DOHH2 (cell line): ENCODE data around the gene HLX.

ENCODE experiments used
- H3F3A ChIP-seq: fragments of 200-600 bp; sonication (generic), shearing (Covaris generic); 2 replicates; pipeline ENCODE4 v1.6.0; 2016; ENCODE audit warnings: antibody characterized with exemption, mild to moderate bottlenecking; ENCODE audit not compliant: control insufficient read depth, insufficient read depth
- H3K27ac ChIP-seq: fragments of 200-600 bp; sonication (generic); 2 replicates; pipeline ENCODE4 v1.5.1; 2014; ENCODE audit warnings: low read depth, mild to moderate bottlenecking, low read length, moderate library complexity
- H3K27me3 ChIP-seq: fragments of 200-600 bp; sonication (generic); 2 replicates; pipeline ENCODE4 v1.6.1; 2014; ENCODE audit warnings: mild to moderate bottlenecking, low read length, mixed read lengths; ENCODE audit not compliant: control insufficient read depth
- H3K36me3 ChIP-seq: fragments of 200-600 bp; sonication (generic); 2 replicates; pipeline ENCODE4 v1.6.1; 2014; ENCODE audit warnings: mild to moderate bottlenecking, low read length, moderate library complexity, mixed read lengths; ENCODE audit not compliant: control insufficient read depth
- H3K4me1 ChIP-seq: fragments of 200-600 bp; sonication (generic); 2 replicates; pipeline ENCODE4 v1.6.1; 2014; ENCODE audit warnings: mild to moderate bottlenecking, low read length, mixed read lengths; ENCODE audit not compliant: control insufficient read depth
- H3K4me2 ChIP-seq: fragments of 200-600 bp; sonication (generic); 2 replicates; pipeline ENCODE4 v1.6.0; 2014; ENCODE audit warnings: mild to moderate bottlenecking, low read length, moderate library complexity
- H3K4me3 ChIP-seq: fragments of 200-600 bp; sonication (generic); 2 replicates; pipeline ENCODE4 v1.5.1; 2014; ENCODE audit warnings: mild to moderate bottlenecking, low read length, mixed read lengths
- H3K79me2 ChIP-seq: fragments of 200-600 bp; sonication (generic); 2 replicates; pipeline ENCODE4 v1.6.1; 2014; ENCODE audit warnings: mild to moderate bottlenecking, low read length, mixed read lengths; ENCODE audit not compliant: control insufficient read depth
- H3K9me2 ChIP-seq: fragments of 200-600 bp; sonication (generic); replicated peaks from 2 replicates; pipeline ENCODE4 v1.6.1; 2014; ENCODE audit warnings: mild to moderate bottlenecking, low read length, mixed read lengths; ENCODE audit not compliant: control insufficient read depth
- H3K9me3 ChIP-seq: fragments of 200-600 bp; sonication (generic); 2 replicates; pipeline ENCODE4 v1.6.1; 2014; ENCODE audit warnings: antibody characterized with exemption, low read length, mixed read lengths; ENCODE audit not compliant: control insufficient read depth, insufficient read depth
- H4K20me1 ChIP-seq: fragments of 200-600 bp; sonication (generic); 2 replicates; pipeline ENCODE4 v1.6.0; 2014; ENCODE audit warnings: low read depth, mild to moderate bottlenecking, antibody characterized with exemption, low read length, moderate library complexity; ENCODE audit not compliant: control insufficient read depth, insufficient read depth
- EZH2phosphoT487 ChIP-seq: fragments of 200-600 bp; sonication (generic); IDR thresholded peaks from 2 replicates; pipeline ENCODE4 v1.6.1; 2017; ENCODE audit warnings: borderline replicate concordance, mild to moderate bottlenecking, antibody characterized with exemption, low read length, moderate library complexity, mixed read lengths
- TF ChIP-seq, protein P1 (sequence below): fragments of 200-600 bp; sonication (generic); IDR thresholded peaks from one replicate; pipeline ENCODE4 v1.5.1; 2014; ENCODE audit warnings: antibody characterized with exemption, mild to moderate bottlenecking, low read depth, low read length; ENCODE audit not compliant: poor library complexity, severe bottlenecking

The HLX gene

DNA sequence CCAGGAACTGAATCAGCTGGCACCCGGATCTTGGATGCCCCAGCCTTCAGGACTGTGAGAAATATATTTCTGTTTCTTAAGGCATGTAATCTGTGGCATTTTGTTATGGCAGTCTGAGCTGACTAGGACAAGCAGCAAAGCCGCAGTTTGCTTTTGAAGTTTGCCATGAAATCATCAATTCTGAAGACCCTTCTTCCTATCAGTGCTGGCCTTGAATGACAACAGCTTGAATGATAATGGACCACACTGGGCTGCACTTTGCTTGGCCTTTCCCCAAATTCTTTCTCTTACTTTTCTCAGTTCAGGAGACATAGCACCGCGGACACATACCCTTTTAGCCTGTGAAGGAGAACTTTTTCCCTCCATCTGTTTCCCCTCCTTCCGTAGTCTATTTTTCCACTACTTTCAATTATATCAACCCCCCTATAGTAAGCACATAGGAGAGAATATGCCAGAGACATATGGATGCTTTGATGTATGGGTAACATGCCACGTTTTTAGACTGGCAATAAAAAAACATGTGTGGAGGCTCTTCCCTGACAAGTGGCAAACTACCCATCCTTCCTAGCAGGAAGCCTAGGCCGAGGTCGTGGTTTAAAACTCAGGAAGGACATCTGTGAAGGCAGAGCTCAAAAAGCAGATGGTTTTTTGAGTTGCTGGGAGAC is 42.9 kb downstream of the HLX start:
- H3K4me1 ChIP-seq = no peaks in the 10 kb centered on the region
- TF ChIP-seq EZH2phosphoT487 = no peak
- no peaks in the 10 kb centered on the region for H3K36me3 ChIP-seq
- no peaks in the 10 kb centered on the region for H3K9me3 ChIP-seq
- no peaks in the 10 kb centered on the region for H4K20me1 ChIP-seq
- H3K4me3 ChIP-seq = no peak overlapping the region
- H3K27ac ChIP-seq = no peak overlapping the region
- no peak overlapping the region for H3K4me2 ChIP-seq
- no peaks in the 10 kb centered on the region for H3K9me2 ChIP-seq
- no peaks in the 10 kb centered on the region for H3F3A ChIP-seq
- H3K27me3 ChIP-seq = no peaks in the 10 kb centered on the region; the same call in 1 of the 2 replicates
- H3K79me2 ChIP-seq = no peaks in the 10 kb centered on the region

DNA sequence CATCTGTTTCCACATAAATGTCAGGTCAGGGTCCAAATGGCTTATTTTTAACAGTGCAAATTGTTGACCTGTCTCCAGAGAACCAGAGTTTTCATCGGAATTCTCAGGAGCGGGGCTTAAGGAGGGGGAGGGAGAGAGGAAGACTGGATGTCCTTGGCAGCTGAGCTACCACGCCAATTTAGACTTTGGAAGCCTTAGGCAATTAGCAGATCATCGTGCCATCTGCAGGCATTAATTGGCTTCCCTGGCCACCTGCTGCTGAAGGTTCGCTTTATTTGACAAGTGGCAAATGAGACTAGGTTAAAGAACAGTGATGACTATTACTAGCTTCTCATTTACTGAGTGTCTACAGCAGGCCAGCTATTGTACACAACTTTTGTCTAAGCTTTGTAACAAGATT is 43.7 kb downstream of the HLX start:
- no peak overlapping the region for H3K27ac ChIP-seq
- no peaks in the 10 kb centered on the region for H3K9me3 ChIP-seq
- no peaks in the 10 kb centered on the region for H3K4me1 ChIP-seq
- no peaks in the 10 kb centered on the region for H3K9me2 ChIP-seq
- H3F3A ChIP-seq = no peaks in the 10 kb centered on the region
- TF ChIP-seq EZH2phosphoT487 = no peak
- TF ChIP-seq, protein P1, sequence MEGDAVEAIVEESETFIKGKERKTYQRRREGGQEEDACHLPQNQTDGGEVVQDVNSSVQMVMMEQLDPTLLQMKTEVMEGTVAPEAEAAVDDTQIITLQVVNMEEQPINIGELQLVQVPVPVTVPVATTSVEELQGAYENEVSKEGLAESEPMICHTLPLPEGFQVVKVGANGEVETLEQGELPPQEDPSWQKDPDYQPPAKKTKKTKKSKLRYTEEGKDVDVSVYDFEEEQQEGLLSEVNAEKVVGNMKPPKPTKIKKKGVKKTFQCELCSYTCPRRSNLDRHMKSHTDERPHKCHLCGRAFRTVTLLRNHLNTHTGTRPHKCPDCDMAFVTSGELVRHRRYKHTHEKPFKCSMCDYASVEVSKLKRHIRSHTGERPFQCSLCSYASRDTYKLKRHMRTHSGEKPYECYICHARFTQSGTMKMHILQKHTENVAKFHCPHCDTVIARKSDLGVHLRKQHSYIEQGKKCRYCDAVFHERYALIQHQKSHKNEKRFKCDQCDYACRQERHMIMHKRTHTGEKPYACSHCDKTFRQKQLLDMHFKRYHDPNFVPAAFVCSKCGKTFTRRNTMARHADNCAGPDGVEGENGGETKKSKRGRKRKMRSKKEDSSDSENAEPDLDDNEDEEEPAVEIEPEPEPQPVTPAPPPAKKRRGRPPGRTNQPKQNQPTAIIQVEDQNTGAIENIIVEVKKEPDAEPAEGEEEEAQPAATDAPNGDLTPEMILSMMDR = no peak
- no peaks in the 10 kb centered on the region for H3K79me2 ChIP-seq
- H3K4me3 ChIP-seq = no peak overlapping the region
- H3K4me2 ChIP-seq = no peak overlapping the region
- H3K36me3 ChIP-seq = no peaks in the 10 kb centered on the region
- H4K20me1 ChIP-seq = no peaks in the 10 kb centered on the region
- no peaks in the 10 kb centered on the region; the same call in 1 of the 2 replicates for H3K27me3 ChIP-seq

GRCh38 chr1:220924331-220924970 is 45.2 kb downstream of the HLX start:
- Histone ChIP-seq H3K36me3 (no peaks in the 10 kb centered on the region), H3K4me2 (no peak overlapping the region), H3F3A (no peaks in the 10 kb centered on the region), H3K4me3 (no peak overlapping the region), H3K27me3 (no peaks in the 10 kb centered on the region; the same call in 1 of the 2 replicates), H3K27ac (no peak overlapping the region), H3K9me3 (no peaks in the 10 kb centered on the region), H3K9me2 (no peaks in the 10 kb centered on the region), H3K4me1 (no peaks in the 10 kb centered on the region), H3K79me2 (no peaks in the 10 kb centered on the region), H4K20me1 (no peaks in the 10 kb centered on the region)
- TF ChIP-seq, protein P1 = no peak
- TF ChIP-seq EZH2phosphoT487 = no peak

- TF ChIP-seq, protein P1 = no peak
- no peak for TF ChIP-seq EZH2phosphoT487
- no peaks in the 10 kb centered on the region for H3F3A ChIP-seq
- no peaks in the 10 kb centered on the region for H3K79me2 ChIP-seq
- no peaks in the 10 kb centered on the region; the same call in 1 of the 2 replicates for H3K27me3 ChIP-seq
- H3K4me3 ChIP-seq = no peak overlapping the region
- no peak overlapping the region for H3K27ac ChIP-seq
- no peaks in the 10 kb centered on the region for H3K9me2 ChIP-seq
- H3K4me1 ChIP-seq = no peaks in the 10 kb centered on the region
- H3K4me2 ChIP-seq = no peak overlapping the region
- no peaks in the 10 kb centered on the region for H3K36me3 ChIP-seq
- H3K9me3 ChIP-seq = no peaks in the 10 kb centered on the region
- H4K20me1 ChIP-seq = no peaks in the 10 kb centered on the region
These were observed 46.5 kb downstream of the HLX start for GRCh38 chr1:220925707-220926106.
